ENCODE results near the gene TCF19.

TCF19 gene

GRCh38 chr6:31139599-31139998 lies 18.8 kb upstream of the TCF19 start:
- H3K9me3 ChIP-seq, result no peaks in the 10 kb centered on the region
- H3K4me1 ChIP-seq, result peaks cover 3% of the 10 kb centered on the region
- in situ Hi-C loops (cut with MboI; ENCODE audit: low sequenced_read_pairs), result loop anchor here (5.0 kb wide), 2 partner anchors 53 to 228 kb away; no protein-coding TSS in a partner anchor
- DNase-seq (ENCODE audit: low spot score in 2 of 2), result no peak
- peaks cover 16% of the 10 kb centered on the region for H3K36me3 ChIP-seq (replicated peaks)
- no peaks in the 10 kb centered on the region for H3K27me3 ChIP-seq (ENCODE audit: low read depth)
- H3K4me3 ChIP-seq, result no peak overlapping the region

GRCh38 chr6:31140643-31141042 lies 17.7 kb upstream of the TCF19 start:
- H3K36me3 ChIP-seq (replicated peaks), result peaks cover 16% of the 10 kb centered on the region
- no peaks in the 10 kb centered on the region for H3K27me3 ChIP-seq (ENCODE audit: low read depth)
- no peak overlapping the region for H3K4me3 ChIP-seq
- no peaks in the 10 kb centered on the region for H3K9me3 ChIP-seq
- in situ Hi-C loops (cut with MboI; ENCODE audit: low sequenced_read_pairs), result no loop called here
- DNase-seq (ENCODE audit: low spot score in 2 of 2), result no peak
- H3K4me1 ChIP-seq, result peaks cover 3% of the 10 kb centered on the region

- in situ Hi-C loops (cut with MboI; ENCODE audit: low sequenced_read_pairs), result no loop called here
- no peaks in the 10 kb centered on the region for H3K27me3 ChIP-seq (ENCODE audit: low read depth)
- H3K36me3 ChIP-seq (replicated peaks), result peaks cover 16% of the 10 kb centered on the region
- H3K4me1 ChIP-seq, result peaks cover 3% of the 10 kb centered on the region
- peak in 1 of 2 experiments; percentile 46 for DNase-seq (ENCODE audit: low spot score in 2 of 2)
- H3K9me3 ChIP-seq, result no peaks in the 10 kb centered on the region
- H3K4me3 ChIP-seq, result no peak overlapping the region
These were observed 16.0 kb upstream of the TCF19 start for GRCh38 chr6:31142361-31142761.

- DNase-seq (ENCODE audit: low spot score in 2 of 2), result no peak
- in situ Hi-C loops (cut with MboI; ENCODE audit: low sequenced_read_pairs), result no loop called here
- Histone ChIP-seq H3K36me3 (replicated peaks) (peaks cover 16% of the 10 kb centered on the region), H3K27me3 (ENCODE audit: low read depth) (no peaks in the 10 kb centered on the region), H3K9me3 (no peaks in the 10 kb centered on the region), H3K4me3 (no peak overlapping the region), H3K4me1 (no peaks in the 10 kb centered on the region)
These were observed 15.2 kb upstream of the TCF19 start for GRCh38 chr6:31143148-31143547.

GRCh38 chr6:31144296-31144969 lies 14.0 kb upstream of the TCF19 start:
- peaks cover 16% of the 10 kb centered on the region for H3K36me3 ChIP-seq (replicated peaks)
- no peak overlapping the region for H3K4me3 ChIP-seq
- no peaks in the 10 kb centered on the region for H3K27me3 ChIP-seq (ENCODE audit: low read depth)
- H3K4me1 ChIP-seq, result no peaks in the 10 kb centered on the region
- in situ Hi-C loops (cut with MboI; ENCODE audit: low sequenced_read_pairs), result no loop called here
- no peaks in the 10 kb centered on the region for H3K9me3 ChIP-seq
- DNase-seq (ENCODE audit: low spot score in 2 of 2), result no peak

- H3K36me3 ChIP-seq (replicated peaks), result peaks cover 21% of the 10 kb centered on the region
- in situ Hi-C loops (cut with MboI; ENCODE audit: low sequenced_read_pairs), result no loop called here
These were observed 13.4 kb upstream of the TCF19 start for GRCh38 chr6:31144970-31145340.

GRCh38 chr6:31145386-31145785 lies 13.0 kb upstream of the TCF19 start:
- DNase-seq (ENCODE audit: low spot score in 2 of 2), result no peak
- peaks cover 25% of the 10 kb centered on the region for H3K36me3 ChIP-seq (replicated peaks)
- H3K4me1 ChIP-seq, result no peaks in the 10 kb centered on the region
- H3K4me3 ChIP-seq, result no peak overlapping the region
- in situ Hi-C loops (cut with MboI; ENCODE audit: low sequenced_read_pairs), result no loop called here
- no peaks in the 10 kb centered on the region for H3K9me3 ChIP-seq
- no peaks in the 10 kb centered on the region for H3K27me3 ChIP-seq (ENCODE audit: low read depth)

More at GRCh38 chr6:31144970-31145340, 13.4 kb upstream of the TCF19 start:
- no peaks in the 10 kb centered on the region for H3K9me3 ChIP-seq
- no peak overlapping the region for H3K4me3 ChIP-seq
- no peaks in the 10 kb centered on the region for H3K27me3 ChIP-seq (ENCODE audit: low read depth)
- DNase-seq (ENCODE audit: low spot score in 2 of 2), result no peak
- H3K4me1 ChIP-seq, result no peaks in the 10 kb centered on the region

- Histone ChIP-seq H3K36me3 (replicated peaks) (peaks cover 19% of the 10 kb centered on the region), H3K4me1 (no peaks in the 10 kb centered on the region), H3K4me3 (no peak overlapping the region), H3K27me3 (ENCODE audit: low read depth) (no peaks in the 10 kb centered on the region), H3K9me3 (no peaks in the 10 kb centered on the region)
- in situ Hi-C loops (cut with MboI; ENCODE audit: low sequenced_read_pairs), result no loop called here
- no peak for DNase-seq (ENCODE audit: low spot score in 2 of 2)
These were observed 8.5 kb upstream of the TCF19 start for GRCh38 chr6:31149827-31150447.

GRCh38 chr6:31152781-31153180 lies 5.6 kb upstream of the TCF19 start:
- no peaks in the 10 kb centered on the region for H3K27me3 ChIP-seq (ENCODE audit: low read depth)
- DNase-seq (ENCODE audit: low spot score in 2 of 2), result no peak
- H3K9me3 ChIP-seq, result no peaks in the 10 kb centered on the region
- H3K4me3 ChIP-seq, result no peak overlapping the region
- peaks cover 35% of the 10 kb centered on the region for H3K36me3 ChIP-seq (replicated peaks)
- in situ Hi-C loops (cut with MboI; ENCODE audit: low sequenced_read_pairs), result no loop called here
- peaks cover 5% of the 10 kb centered on the region for H3K4me1 ChIP-seq

GRCh38 chr6:31154436-31154835 lies 4.0 kb upstream of the TCF19 start:
- in situ Hi-C loops (cut with MboI; ENCODE audit: low sequenced_read_pairs), result no loop called here
- peaks cover 35% of the 10 kb centered on the region for H3K36me3 ChIP-seq (replicated peaks)
- DNase-seq (ENCODE audit: low spot score in 2 of 2), result no peak
- peaks cover 5% of the 10 kb centered on the region for H3K4me1 ChIP-seq
- no peak overlapping the region for H3K4me3 ChIP-seq
- H3K27me3 ChIP-seq (ENCODE audit: low read depth), result no peaks in the 10 kb centered on the region
- H3K9me3 ChIP-seq, result no peaks in the 10 kb centered on the region

GRCh38 chr6:31156641-31157040 lies 1.7 kb upstream of the TCF19 start:
- no peaks in the 10 kb centered on the region for H3K9me3 ChIP-seq
- peaks cover 37% of the 10 kb centered on the region for H3K36me3 ChIP-seq (replicated peaks)
- H3K4me1 ChIP-seq, result peaks cover 11% of the 10 kb centered on the region
- DNase-seq (ENCODE audit: low spot score in 2 of 2), result no peak
- no peaks in the 10 kb centered on the region for H3K27me3 ChIP-seq (ENCODE audit: low read depth)
- in situ Hi-C loops (cut with MboI; ENCODE audit: low sequenced_read_pairs), result no loop called here
- no peak overlapping the region for H3K4me3 ChIP-seq

- in situ Hi-C loops (cut with MboI; ENCODE audit: low sequenced_read_pairs), result no loop called here
- peaks cover 44% of the 10 kb centered on the region for H3K36me3 ChIP-seq (replicated peaks)
- no peaks in the 10 kb centered on the region for H3K9me3 ChIP-seq
- H3K4me3 ChIP-seq, result peak within 1 kb of the TSS; percentile 79
- peaks cover 11% of the 10 kb centered on the region for H3K4me1 ChIP-seq
- DNase-seq (ENCODE audit: low spot score in 2 of 2), result no peak
- no peaks in the 10 kb centered on the region for H3K27me3 ChIP-seq (ENCODE audit: low read depth)
These were observed 763 bp upstream of the TCF19 start, which contains the start of gene CCHCR1 for GRCh38 chr6:31157513-31158139. Gene CCHCR1, minus strand, starts transcription at chr6:31157802. Its CDS starts 202 bp downstream, at chr6:31157600.

- peak; percentile 33 to 69 for DNase-seq (ENCODE audit: low spot score in 2 of 2)
- peaks cover 11% of the 10 kb centered on the region for H3K4me1 ChIP-seq
- peak overlapping the region; percentile 79 for H3K4me3 ChIP-seq
- no peaks in the 10 kb centered on the region for H3K9me3 ChIP-seq
- peaks cover 51% of the 10 kb centered on the region for H3K36me3 ChIP-seq (replicated peaks)
- H3K27me3 ChIP-seq (ENCODE audit: low read depth), result no peaks in the 10 kb centered on the region
- in situ Hi-C loops (cut with MboI; ENCODE audit: low sequenced_read_pairs), result no loop called here
These were observed 770 bp downstream of the TCF19 start for GRCh38 chr6:31158863-31159855.
